Panc1 (cell line): ENCODE data around the gene NCAPG2. TPM values are rescaled to one million over a fixed set of nuclear protein-coding genes. Genes with fewer than 3 reads are reported as not detected.
"Not testable (repeated sequence)": the region's sequence is repeated elsewhere in the genome, so short reads cannot be mapped to it uniquely, and the experiment has no call there.

Experiments used
- ATAC-seq: fragments of 200-7000 bp; cut with Tn5 transposase; 2 replicates; pipeline ENCODE4 v1.9.1; 2020; ENCODE audit warnings: mild to moderate bottlenecking, moderate library complexity
- BruUV-seq: library from RNA; stranded (reverse); fragments of 400-500 nt; replicated peaks from 2 replicates; lab custom pipeline; 2021; lab: Mats Ljungman, UMichigan
- CTCF ChIA-PET: fragments of 300-600 bp; sonication (Branson Sonifier 250); formaldehyde crosslinking; loops from one replicate; lab custom pipeline; 2022; ENCODE audit warnings: antibody characterized with exemption; lab: Charles Lee
- POLR2A ChIA-PET: fragments of 300-600 bp; sonication (Branson Sonifier 250); formaldehyde crosslinking; loops from one replicate; lab custom pipeline; 2022; ENCODE audit warnings: antibody characterized with exemption; lab: Charles Lee
- DNase-seq: peaks from one replicate; pipeline ENCODE4 v3.0.0-alpha.2; 2010; ENCODE audit warnings: low read depth, low spot score
- H3K27ac ChIP-seq: 2 replicates; pipeline ENCODE4 v1.5.1; 2011; ENCODE audit warnings: mild to moderate bottlenecking, low read length, inconsistent platforms
- H3K27me3 ChIP-seq: fragments of 200-500 bp; sonication (Bioruptor generic); 2 replicates; pipeline ENCODE4 v1.6.0; 2014; ENCODE audit warnings: low read length, inconsistent platforms; ENCODE audit not compliant: control insufficient read depth, insufficient read depth
- H3K36me3 ChIP-seq: fragments of 200-500 bp; sonication (Bioruptor generic); 2 replicates; pipeline ENCODE4 v1.5.1; 2014; ENCODE audit warnings: inconsistent platforms, mild to moderate bottlenecking, low read length, moderate library complexity; ENCODE audit not compliant: control insufficient read depth, insufficient read depth
- H3K4me1 ChIP-seq: 2 replicates; pipeline ENCODE4 v1.5.1; 2011; ENCODE audit warnings: inconsistent platforms, mild to moderate bottlenecking, low read length, moderate library complexity; ENCODE audit not compliant: control insufficient read depth, insufficient read depth
- H3K4me3 ChIP-seq, 2 experiments: 2 replicates each; pipeline ENCODE4 v1.5.1; 2011 to 2012; ENCODE audit warnings: low read depth in 2 of 2, low read length in 2 of 2, mild to moderate bottlenecking in 2 of 2, inconsistent platforms in 1 of 2, moderate library complexity in 1 of 2
- H3K9me3 ChIP-seq: fragments of 200-500 bp; sonication (Bioruptor generic); 2 replicates; pipeline ENCODE4 v1.5.1; 2014; ENCODE audit warnings: low read depth, mild to moderate bottlenecking, inconsistent platforms, low read length, moderate library complexity; ENCODE audit not compliant: control insufficient read depth, insufficient read depth
- POLR2AphosphoS5 ChIP-seq: IDR thresholded peaks from 2 replicates; pipeline ENCODE4 v1.6.1; 2012; ENCODE audit warnings: mild to moderate bottlenecking, low read depth, low read length, moderate library complexity
- REST ChIP-seq, 2 experiments: IDR thresholded peaks; 2 replicates each; pipeline ENCODE4 v1.6.1; 2011 to 2012; ENCODE audit warnings: low read depth in 2 of 2, control low read depth in 1 of 2, low read length in 1 of 2, mild to moderate bottlenecking in 1 of 2, moderate library complexity in 1 of 2; ENCODE audit not compliant: insufficient read depth in 1 of 2
- SIN3A ChIP-seq: IDR thresholded peaks from 2 replicates; pipeline ENCODE4 v1.6.1; 2012; ENCODE audit warnings: low read depth, mild to moderate bottlenecking, low read length, moderate library complexity, borderline replicate concordance; ENCODE audit not compliant: insufficient read depth
- TCF7L2 ChIP-seq: IDR thresholded peaks from 2 replicates; pipeline ENCODE4 v1.6.1; 2011; ENCODE audit warnings: mild to moderate bottlenecking, low read depth, low read length, inconsistent platforms
- in situ Hi-C: cut with HindIII; loops from 2 replicates; pipeline ENCODE4 v1.10.0; 2016; ENCODE audit warnings: low sequenced_read_pairs, low pct_unique_long_range_greater_than_20kb
- intact Hi-C: fragments of 100-400 bp; cut with micrococcal nuclease; formaldehyde crosslinking; loops from one replicate; pipeline ENCODE4 v1.10.0; 2022; ENCODE audit not compliant: unreplicated experiment
- total RNA-seq: library from RNA; stranded (reverse); gene quantifications from one replicate; pipeline ENCODE4 v1.2.1, GENCODE V29; 2021; ENCODE audit not compliant: unreplicated experiment
- TF ChIP-seq, protein P1 (sequence below): fragments of 450-650 bp; IDR thresholded peaks from 2 replicates; pipeline ENCODE4 v1.5.1; 2017; ENCODE audit warnings: mild to moderate bottlenecking

NCAPG2 gene
- total RNA-seq, 1 experiment from 2014 or later, result 81.4 TPM

- Histone ChIP-seq H3K36me3 (peaks cover 8% of the 10 kb centered on the region; the same call in 1 of the 2 replicates), H3K27me3 (no peaks in the 10 kb centered on the region), H3K27ac (no peak overlapping the region), H3K4me1 (peaks cover 8% of the 10 kb centered on the region), H3K9me3 (no peaks in the 10 kb centered on the region), H3K4me3 (no peak overlapping the region)
- intact Hi-C loops, result no loop called here
- no peak for ATAC-seq
- no peak for DNase-seq
- BruUV-seq, result no TSS peak
- TF ChIP-seq POLR2AphosphoS5, result no peak
- TF ChIP-seq TCF7L2, result no peak
- no peak for TF ChIP-seq SIN3A
- TF ChIP-seq, protein P1, sequence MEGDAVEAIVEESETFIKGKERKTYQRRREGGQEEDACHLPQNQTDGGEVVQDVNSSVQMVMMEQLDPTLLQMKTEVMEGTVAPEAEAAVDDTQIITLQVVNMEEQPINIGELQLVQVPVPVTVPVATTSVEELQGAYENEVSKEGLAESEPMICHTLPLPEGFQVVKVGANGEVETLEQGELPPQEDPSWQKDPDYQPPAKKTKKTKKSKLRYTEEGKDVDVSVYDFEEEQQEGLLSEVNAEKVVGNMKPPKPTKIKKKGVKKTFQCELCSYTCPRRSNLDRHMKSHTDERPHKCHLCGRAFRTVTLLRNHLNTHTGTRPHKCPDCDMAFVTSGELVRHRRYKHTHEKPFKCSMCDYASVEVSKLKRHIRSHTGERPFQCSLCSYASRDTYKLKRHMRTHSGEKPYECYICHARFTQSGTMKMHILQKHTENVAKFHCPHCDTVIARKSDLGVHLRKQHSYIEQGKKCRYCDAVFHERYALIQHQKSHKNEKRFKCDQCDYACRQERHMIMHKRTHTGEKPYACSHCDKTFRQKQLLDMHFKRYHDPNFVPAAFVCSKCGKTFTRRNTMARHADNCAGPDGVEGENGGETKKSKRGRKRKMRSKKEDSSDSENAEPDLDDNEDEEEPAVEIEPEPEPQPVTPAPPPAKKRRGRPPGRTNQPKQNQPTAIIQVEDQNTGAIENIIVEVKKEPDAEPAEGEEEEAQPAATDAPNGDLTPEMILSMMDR, result no peak
- no peak for TF ChIP-seq REST (IDR thresholded peaks at IDR 0.05; ENCODE audit: insufficient read depth in 1 of 2, low read depth in 2 of 2, low read length in 1 of 2)
- ChIA-PET POLR2A (interaction anchor here (0.7 kb wide), 1 partner anchor 295 kb away, joined by 3 read pairs; no protein-coding TSS in a partner anchor), CTCF (no interaction called here)
- in situ Hi-C loops, result no loop called here
Measured at GRCh38 chr7:158698657-158699195, 5.9 kb downstream of the NCAPG2 start.

DNA sequence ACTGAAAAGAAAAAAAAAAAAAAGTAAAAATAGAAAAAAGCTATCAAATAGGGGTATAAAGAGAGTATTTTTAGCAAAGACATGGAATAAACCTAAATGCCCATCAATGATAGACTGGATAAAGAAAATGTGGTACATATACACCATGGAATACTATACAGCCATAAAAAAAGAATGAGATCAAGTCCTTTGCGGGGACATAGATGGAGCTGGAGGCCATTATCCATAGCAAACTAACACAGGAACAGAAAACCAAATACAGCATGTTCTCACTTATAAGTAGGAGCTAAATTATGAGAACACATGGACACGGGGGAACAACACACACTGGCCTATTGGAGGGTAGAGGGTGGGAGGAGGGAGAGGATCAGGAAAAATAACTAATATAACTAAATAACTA lies 7.0 kb downstream of the NCAPG2 start:
- DNase-seq, CTCF ChIA-PET: not testable (repeated sequence)

GRCh38 chr7:158695726-158696452 lies 8.7 kb downstream of the NCAPG2 start:
- no peak overlapping the region for H3K27ac ChIP-seq
- no peaks in the 10 kb centered on the region for H3K27me3 ChIP-seq
- in situ Hi-C loops (no loop called here), intact Hi-C loops (no loop called here)
- CTCF ChIA-PET, result no interaction called here
- H3K36me3 ChIP-seq, result peaks cover 17% of the 10 kb centered on the region; the same call in 1 of the 2 replicates
- DNase-seq, result no peak
- H3K9me3 ChIP-seq, result no peaks in the 10 kb centered on the region
- ATAC-seq, result peak; percentile 83
- TF ChIP-seq, protein P1, result peak; percentile 48
- no peak for TF ChIP-seq POLR2AphosphoS5
- no peaks in the 10 kb centered on the region for H3K4me1 ChIP-seq
- no TSS peak for BruUV-seq
- H3K4me3 ChIP-seq, result no peak overlapping the region
- POLR2A ChIA-PET, result no interaction called here

More for the DNA sequence above, 7.0 kb downstream of the NCAPG2 start:
- peaks cover 14% of the 10 kb centered on the region; the same call in 1 of the 2 replicates for H3K36me3 ChIP-seq
- H3K27ac ChIP-seq, H3K4me1 ChIP-seq, POLR2A ChIA-PET, intact Hi-C loops, H3K9me3 ChIP-seq, in situ Hi-C loops, H3K27me3 ChIP-seq, H3K4me3 ChIP-seq, BruUV-seq, ATAC-seq: not testable (repeated sequence)
